GM12801 (cell line): ENCODE measurements around the gene HIVEP1.

ENCODE experiments used
- CTCF ChIP-seq: IDR thresholded peaks from one replicate; pipeline ENCODE4 v1.5.1; 2011; ENCODE audit warnings: control low read depth; ENCODE audit not compliant: insufficient read length; ENCODE audit errors: extremely low read depth

The HIVEP1 gene

GRCh38 chr6:12058172-12058961, 46.3 kb downstream of the HIVEP1 start:
- no peak for TF ChIP-seq CTCF

GRCh38 chr6:12060780-12061609, 48.9 kb downstream of the HIVEP1 start:
- no peak for TF ChIP-seq CTCF

GRCh38 chr6:12062605-12063004, 50.5 kb downstream of the HIVEP1 start:
- TF ChIP-seq CTCF = no peak

GRCh38 chr6:12064131-12064530, 52.0 kb downstream of the HIVEP1 start:
- TF ChIP-seq CTCF = no peak

- TF ChIP-seq CTCF = no peak
Measured at GRCh38 chr6:12064538-12065071, 52.5 kb downstream of the HIVEP1 start.

GRCh38 chr6:12065321-12066140, 53.4 kb downstream of the HIVEP1 start:
- TF ChIP-seq CTCF = no peak

- TF ChIP-seq CTCF = no peak
Measured at GRCh38 chr6:12066297-12066696, 54.2 kb downstream of the HIVEP1 start.
